GM19239 (cell line): ENCODE measurements around the gene MCHR1.

ENCODE experiments used
- DNase-seq: peaks from one replicate; pipeline ENCODE4 v3.0.0; 2011; ENCODE audit warnings: low spot score; ENCODE audit not compliant: insufficient read length
- FAIRE-seq: peaks from 2 replicates; lab custom pipeline; 2011; peaks lifted over from hg19 to GRCh38; lab: Jason Lieb, UNC

Gene MCHR1, protein sequence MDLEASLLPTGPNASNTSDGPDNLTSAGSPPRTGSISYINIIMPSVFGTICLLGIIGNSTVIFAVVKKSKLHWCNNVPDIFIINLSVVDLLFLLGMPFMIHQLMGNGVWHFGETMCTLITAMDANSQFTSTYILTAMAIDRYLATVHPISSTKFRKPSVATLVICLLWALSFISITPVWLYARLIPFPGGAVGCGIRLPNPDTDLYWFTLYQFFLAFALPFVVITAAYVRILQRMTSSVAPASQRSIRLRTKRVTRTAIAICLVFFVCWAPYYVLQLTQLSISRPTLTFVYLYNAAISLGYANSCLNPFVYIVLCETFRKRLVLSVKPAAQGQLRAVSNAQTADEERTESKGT

DNA sequence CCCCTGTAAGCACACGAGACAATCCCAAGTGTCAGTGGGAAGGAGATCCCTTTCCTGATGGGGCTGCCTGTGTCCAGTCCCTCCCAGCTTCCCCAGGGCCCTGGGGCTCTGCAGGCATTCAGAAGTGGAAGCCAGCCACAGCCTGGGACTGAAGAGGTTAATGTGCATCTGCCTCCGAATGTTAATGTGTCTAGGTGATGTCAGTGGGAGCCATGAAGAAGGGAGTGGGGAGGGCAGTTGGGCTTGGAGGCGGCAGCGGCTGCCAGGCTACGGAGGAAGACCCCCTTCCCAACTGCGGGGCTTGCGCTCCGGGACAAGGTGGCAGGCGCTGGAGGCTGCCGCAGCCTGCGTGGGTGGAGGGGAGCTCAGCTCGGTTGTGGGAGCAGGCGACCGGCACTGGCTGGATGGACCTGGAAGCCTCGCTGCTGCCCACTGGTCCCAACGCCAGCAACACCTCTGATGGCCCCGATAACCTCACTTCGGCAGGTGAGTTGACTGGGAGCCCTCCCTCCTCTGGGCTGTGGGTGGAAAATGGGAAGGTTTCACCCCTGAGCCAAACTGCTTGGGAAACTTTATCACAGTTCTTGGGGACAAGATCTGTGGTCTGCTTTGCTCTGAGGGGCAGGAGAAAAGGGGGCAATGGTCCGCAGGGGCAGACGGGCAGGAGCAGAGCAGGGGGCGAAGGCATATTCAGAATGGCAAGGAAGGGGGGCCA is at the start of gene MCHR1:
MCHR1 (plus strand) TSS at position 236 of the 715 bp plus-strand sequence; CDS start at position 405, 169 bp downstream.
- no peak for DNase-seq
- no peak for FAIRE-seq

- no peak for DNase-seq
- no peak for FAIRE-seq
These were observed 47.4 kb upstream of the MCHR1 start for GRCh38 chr22:40631925-40632324.

DNA sequence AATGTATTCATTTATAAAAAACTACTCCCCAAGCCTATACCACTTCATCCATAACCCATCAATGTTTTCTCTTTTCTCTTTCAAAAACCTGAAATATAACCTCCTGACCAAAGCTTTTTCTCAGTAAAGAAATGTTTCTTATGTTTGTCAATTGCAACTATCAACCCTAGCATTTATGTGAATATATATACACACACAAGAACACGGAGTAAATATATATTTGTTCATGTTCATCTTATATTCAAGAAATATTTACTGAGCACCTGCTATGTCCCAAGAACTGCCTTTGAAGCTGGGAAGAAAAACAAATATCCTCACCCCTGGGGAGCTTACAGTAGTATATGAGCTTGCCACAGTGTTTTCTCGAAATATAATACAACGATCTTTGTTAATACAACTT is 46.2 kb upstream of the MCHR1 start:
- DNase-seq (no peak), FAIRE-seq (no peak)

GRCh38 chr22:40634119-40634903 is 45.0 kb upstream of the MCHR1 start:
- no peak for FAIRE-seq
- DNase-seq: no peak

DNA sequence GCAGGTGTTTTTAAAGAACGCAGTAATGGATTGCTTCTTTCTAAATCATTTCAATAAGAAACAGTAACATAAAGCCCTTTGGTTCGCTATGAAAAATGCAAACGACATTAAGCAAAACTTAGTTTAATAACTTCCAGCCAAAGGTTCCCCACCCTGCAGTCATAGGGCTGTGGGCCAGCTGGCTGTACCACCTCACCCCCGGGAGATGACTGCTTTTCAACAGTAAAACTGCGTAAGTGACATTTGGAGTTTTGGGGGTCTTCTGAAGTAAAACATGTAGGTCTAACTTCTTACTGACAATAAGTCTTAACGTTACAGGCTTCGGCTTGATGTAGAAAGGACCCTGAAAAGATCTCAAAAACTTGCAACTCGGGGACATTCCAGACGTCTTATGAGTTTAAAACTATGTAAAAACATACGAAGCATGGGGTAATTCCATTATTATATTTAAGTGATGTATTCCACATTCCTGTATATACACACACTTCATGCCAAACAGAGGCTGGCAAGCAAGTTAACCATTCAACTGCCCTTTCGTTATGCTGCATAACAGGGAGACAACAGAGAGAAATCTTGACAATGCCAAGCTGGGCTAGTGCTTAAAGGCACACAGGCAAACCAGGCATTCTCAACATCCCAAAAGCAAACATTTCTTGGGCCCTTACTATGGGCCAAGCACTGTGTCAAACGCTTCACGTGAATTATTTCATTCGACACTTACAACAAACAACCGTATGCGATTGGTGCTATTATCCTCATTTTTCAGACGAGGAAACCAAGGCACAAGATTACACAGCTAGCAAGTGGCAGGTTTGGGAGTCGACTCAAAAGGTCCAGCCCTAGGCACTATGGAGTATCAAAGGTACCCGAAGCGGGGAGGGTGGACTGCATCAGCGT is 44.0 kb upstream of the MCHR1 start:
- DNase-seq: no peak
- FAIRE-seq: no peak

DNA sequence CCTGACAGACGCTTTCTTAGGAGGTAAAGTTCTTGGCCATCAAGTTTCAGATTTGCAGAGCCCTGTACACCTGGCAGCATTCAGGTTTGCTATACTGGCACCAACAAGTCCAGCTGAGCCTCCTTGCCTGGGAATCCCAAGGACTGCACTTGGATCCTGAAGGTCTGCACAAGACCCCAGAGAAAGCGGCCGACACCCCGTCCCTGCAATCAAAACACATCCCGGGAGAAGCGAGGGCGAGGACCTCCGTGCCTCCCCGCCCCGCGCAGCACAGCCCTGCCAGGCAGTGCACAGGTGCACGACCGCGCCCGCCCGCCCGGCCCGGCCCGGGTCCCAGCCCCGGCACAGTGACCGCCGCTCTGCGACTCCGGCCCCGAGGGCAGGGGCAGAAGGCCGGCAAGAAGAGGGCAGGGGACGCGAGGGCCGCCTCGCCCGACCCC is 43.3 kb upstream of the MCHR1 start:
- no peak for FAIRE-seq
- DNase-seq: no peak

GRCh38 chr22:40636380-40637182 is 42.7 kb upstream of the MCHR1 start, which contains the start of gene MRTFA:
Gene MRTFA (minus strand): TSS chr22:40636719.
- peak; percentile 99 for FAIRE-seq
- DNase-seq: peak; percentile 85

GRCh38 chr22:40637183-40638150 is 41.8 kb upstream of the MCHR1 start:
- DNase-seq (no peak), FAIRE-seq (peak; percentile 67)

DNA sequence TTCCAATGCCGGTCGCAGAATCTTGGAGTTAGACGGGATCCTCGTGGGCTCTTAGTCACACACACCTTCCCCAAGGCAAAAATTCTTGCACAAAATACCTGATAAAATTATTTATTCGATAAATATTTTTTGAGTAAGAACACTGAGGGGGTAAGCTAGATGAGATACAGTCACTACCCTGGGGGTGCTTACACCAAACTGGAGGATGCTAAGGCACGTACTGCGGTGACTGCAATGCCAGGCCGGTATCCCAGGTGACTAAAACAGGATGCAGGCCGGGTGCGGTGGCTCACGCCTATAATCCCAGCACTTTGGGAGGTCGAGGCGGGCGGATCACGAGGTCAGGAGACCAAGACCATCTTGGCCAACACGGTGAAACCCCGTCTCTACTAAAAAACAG is 41.0 kb upstream of the MCHR1 start:
- no peak for FAIRE-seq
- DNase-seq: no peak

DNA sequence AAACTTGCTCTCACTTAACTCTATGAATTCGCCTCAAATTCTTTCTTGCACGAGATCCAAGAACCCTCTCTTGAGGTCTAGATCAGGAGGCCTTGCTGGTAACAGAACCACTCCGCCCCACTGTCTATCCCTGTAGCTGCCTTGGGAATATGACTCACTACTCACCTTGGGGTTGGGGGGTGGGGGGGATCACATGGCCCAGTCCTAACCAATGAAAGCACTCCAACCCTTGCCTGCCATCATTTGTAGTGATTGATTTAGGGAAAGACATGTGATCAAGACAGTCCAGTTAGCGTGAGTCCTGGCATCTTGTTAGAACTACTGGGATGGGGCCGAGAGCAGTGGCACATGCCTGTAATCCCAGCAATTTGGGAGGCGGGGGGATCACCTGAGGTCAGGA is 38.0 kb upstream of the MCHR1 start:
- DNase-seq: no peak
- FAIRE-seq: no peak

DNA sequence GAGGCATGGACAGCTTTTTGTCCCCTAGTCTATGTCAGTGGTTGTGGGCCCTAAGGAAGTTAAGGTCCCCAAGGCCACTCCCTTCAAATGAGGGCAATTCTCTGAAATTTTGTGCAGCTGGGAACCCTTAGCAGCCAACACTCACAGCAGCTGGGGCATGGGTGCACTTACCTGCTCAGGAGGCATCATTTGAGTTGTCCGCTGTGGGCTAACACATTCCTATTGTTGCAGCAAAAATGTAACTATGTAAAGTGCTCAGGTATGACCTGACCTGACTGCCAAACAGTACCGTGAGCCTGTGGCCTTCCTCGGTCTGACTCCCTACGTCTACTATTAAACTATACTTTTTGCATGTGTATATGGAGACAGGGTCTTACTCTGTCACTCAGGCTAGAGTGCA is 37.0 kb upstream of the MCHR1 start:
- FAIRE-seq (no peak), DNase-seq (no peak)

DNA sequence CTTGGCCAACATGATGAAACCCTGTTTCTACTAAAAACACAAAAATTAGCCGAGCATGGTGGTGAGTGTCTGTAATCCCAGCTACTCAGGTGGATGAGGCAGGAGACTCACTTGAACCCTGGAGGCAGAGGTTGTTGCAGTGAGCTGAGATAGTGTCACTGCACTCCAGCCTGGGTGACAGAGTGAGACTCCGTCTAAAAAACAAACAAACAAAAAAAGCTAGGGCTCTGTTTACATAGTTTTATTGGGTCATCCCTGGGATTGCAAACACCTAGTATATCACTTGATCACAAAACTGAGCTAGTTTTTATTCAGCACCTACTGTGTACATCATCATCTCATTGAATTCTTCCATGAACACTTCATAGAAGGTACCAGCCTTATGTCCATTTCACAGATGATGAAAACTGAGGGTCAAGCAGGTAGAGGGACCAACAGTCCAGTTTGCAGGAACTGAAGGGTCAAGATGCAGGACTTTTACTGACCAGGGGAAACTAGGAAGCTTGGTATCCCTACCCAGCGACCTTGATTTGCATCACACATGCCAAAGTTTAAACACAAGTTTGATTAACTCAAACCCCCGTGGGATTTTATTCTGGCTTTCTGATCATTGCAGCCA is 33.6 kb upstream of the MCHR1 start:
- no peak for DNase-seq
- no peak for FAIRE-seq

- FAIRE-seq: no peak
These were observed 30.9 kb upstream of the MCHR1 start for GRCh38 chr22:40648386-40648785.

GRCh38 chr22:40651057-40651456 is 28.2 kb upstream of the MCHR1 start:
- FAIRE-seq: no peak
- DNase-seq: no peak

More at GRCh38 chr22:40648386-40648785, 30.9 kb upstream of the MCHR1 start:
- DNase-seq: no peak

GRCh38 chr22:40651563-40652501 is 27.5 kb upstream of the MCHR1 start:
- peak; percentile 80 for FAIRE-seq
- DNase-seq: peak; percentile 40

- FAIRE-seq (no peak), DNase-seq (no peak)
These were observed 25.9 kb upstream of the MCHR1 start for GRCh38 chr22:40653361-40653760.
